HepG2 (cell line): ENCODE results near the gene SAPCD1. TPM values are rescaled to one million over a fixed set of nuclear protein-coding genes. Genes with fewer than 3 reads are reported as not detected.

ENCODE experiments used
- ATAC-seq: fragments of 200-7000 bp; cut with Tn5 transposase; 3 replicates; pipeline ENCODE4 v1.9.1; 2020; ENCODE audit warnings: mild to moderate bottlenecking, moderate library complexity
- BruUV-seq: library from RNA; stranded (reverse); fragments of 400-500 nt; replicated peaks from 2 replicates; lab custom pipeline; 2021; lab: Mats Ljungman, UMichigan
- CTCF ChIA-PET: fragments of 300-600 bp; formaldehyde crosslinking; extraction: SDS; loops from one replicate; lab custom pipeline; 2021; ENCODE audit warnings: low total read pairs, inconsistent platforms, low intra/inter-chr PET ratio; lab: Yijun Ruan, JAX
- POLR2A ChIA-PET: fragments of 350-600 bp; sonication (Branson Sonifier 250); formaldehyde crosslinking; loops from one replicate; lab custom pipeline; 2020; ENCODE audit warnings: antibody characterized with exemption, inconsistent platforms; lab: Yijun Ruan, JAX
- DNase-seq: peaks from one replicate; pipeline ENCODE4 v3.0.0-alpha.2; 2015; ENCODE audit warnings: low spot score
- FAIRE-seq: peaks from 3 replicates; lab custom pipeline; 2011; peaks lifted over from hg19 to GRCh38; lab: Jason Lieb, UNC
- H2AFZ ChIP-seq: one replicate; pipeline ENCODE4 v1.6.1; 2011; ENCODE audit warnings: low read length, inconsistent platforms
- H3K27ac ChIP-seq: fragments of 300-600 bp; 3 replicates; pipeline ENCODE4 v1.8.0; 2011; ENCODE audit warnings: mixed run types, mild to moderate bottlenecking, mixed read lengths, low read length, inconsistent platforms; ENCODE audit not compliant: insufficient read depth; ENCODE audit errors: extremely low read length
- H3K27me3 ChIP-seq, 2 experiments: fragments of 200-600 bp in 1 of 2; 2 replicates in 1 of 2; 3 replicates in 1 of 2; pipeline versions ENCODE4 v1.6.0 to v1.8.0; 2011; ENCODE audit warnings: low read length in 2 of 2, mild to moderate bottlenecking in 2 of 2, moderate library complexity in 2 of 2, inconsistent platforms in 1 of 2; ENCODE audit not compliant: insufficient read depth in 2 of 2, control insufficient read depth in 1 of 2
- H3K36me3 ChIP-seq, 2 experiments: fragments of 200-600 bp in 1 of 2; replicated peaks in 1 of 2; 2 replicates in 1 of 2; 3 replicates in 1 of 2; pipeline versions ENCODE4 v1.5.1 to v1.8.0; 2011; ENCODE audit warnings: low read length in 2 of 2, inconsistent platforms in 1 of 2; ENCODE audit not compliant: insufficient read depth in 2 of 2, control insufficient read depth in 1 of 2
- H3K4me1 ChIP-seq: 2 replicates; pipeline ENCODE4 v1.5.1; 2012; ENCODE audit warnings: low read length, inconsistent platforms; ENCODE audit not compliant: insufficient read depth
- H3K4me2 ChIP-seq: 2 replicates; pipeline ENCODE4 v1.6.0; 2011; ENCODE audit warnings: low read depth, low read length, inconsistent platforms
- H3K4me3 ChIP-seq, 3 experiments: fragments of 200-600 bp in 1 of 3; sonication (generic), shearing (Covaris generic) in 1 of 3; replicated peaks in 1 of 3; 2 replicates each; pipeline ENCODE4 v1.5.1; 2011 to 2016; ENCODE audit warnings: low read length in 3 of 3, inconsistent platforms in 2 of 3, low read depth in 2 of 3, mild to moderate bottlenecking in 2 of 3, control low read depth in 1 of 3, mixed read lengths in 1 of 3; ENCODE audit not compliant: insufficient read depth in 1 of 3
- H3K79me2 ChIP-seq: one replicate; pipeline ENCODE4 v1.6.1; 2011; ENCODE audit warnings: low read length, inconsistent platforms; ENCODE audit not compliant: insufficient read depth
- H3K9ac ChIP-seq: 2 replicates; pipeline ENCODE4 v1.6.0; 2011; ENCODE audit warnings: mild to moderate bottlenecking, low read depth, low read length, inconsistent platforms; ENCODE audit not compliant: insufficient read depth
- H3K9me3 ChIP-seq: 2 replicates; pipeline ENCODE4 v1.5.1; 2012; ENCODE audit warnings: mild to moderate bottlenecking, low read length
- H4K20me1 ChIP-seq: 2 replicates; pipeline ENCODE4 v1.6.0; 2011; ENCODE audit warnings: inconsistent platforms, mild to moderate bottlenecking, low read length, moderate library complexity; ENCODE audit not compliant: insufficient read depth
- FIP1L1 ChIP-seq: fragments of 200-400 bp; formaldehyde crosslinking; IDR thresholded peaks from 2 replicates; pipeline ENCODE4 v1.6.1; 2018; ENCODE audit warnings: low read depth, mild to moderate bottlenecking, low read length, moderate library complexity, borderline replicate concordance; ENCODE audit not compliant: insufficient read depth
- KMT2B ChIP-seq: IDR thresholded peaks from 2 replicates; pipeline ENCODE4 v1.6.1; 2016; ENCODE audit warnings: missing genetic modification reagents, missing compliant biosample characterization
- MEIS2 ChIP-seq: sonication (generic); formaldehyde crosslinking; IDR thresholded peaks from 2 replicates; pipeline ENCODE4 v1.9.0; 2021; ENCODE audit warnings: mild to moderate bottlenecking, missing genetic modification reagents
- MNT ChIP-seq: fragments of 450-650 bp; IDR thresholded peaks from 2 replicates; pipeline ENCODE4 v1.6.1; 2016
- MTA3 ChIP-seq: sonication (generic); formaldehyde crosslinking; IDR thresholded peaks from 2 replicates; pipeline ENCODE4 v1.4.0; 2020; ENCODE audit warnings: missing genetic modification reagents
- NFYB ChIP-seq: sonication (generic); formaldehyde crosslinking; IDR thresholded peaks from 2 replicates; pipeline ENCODE4 v1.4.0; 2020; ENCODE audit warnings: missing genetic modification reagents
- NONO ChIP-seq, 2 experiments: fragments of 450-650 bp in 1 of 2; sonication (generic) in 1 of 2; formaldehyde crosslinking in 1 of 2; IDR thresholded peaks in 1 of 2; conservative IDR thresholded peaks in 1 of 2; 2 replicates each; pipeline versions ENCODE4 v1.6.1 to v1.8.0; 2017 to 2022; ENCODE audit warnings: mild to moderate bottlenecking in 1 of 2, missing genetic modification reagents in 1 of 2, moderate library complexity in 1 of 2
- RARA ChIP-seq: IDR thresholded peaks from 2 replicates; pipeline ENCODE4 v1.6.1; 2016; ENCODE audit warnings: missing genetic modification reagents, missing compliant biosample characterization
- SMAD3 ChIP-seq: sonication (generic); formaldehyde crosslinking; IDR thresholded peaks from 2 replicates; pipeline ENCODE4 v1.4.0; 2020; ENCODE audit warnings: missing genetic modification reagents
- SRY ChIP-seq: sonication (generic); formaldehyde crosslinking; IDR thresholded peaks from 2 replicates; pipeline ENCODE4 v1.8.0; 2022; ENCODE audit warnings: mild to moderate bottlenecking, missing genetic modification reagents
- TEF ChIP-seq: sonication (generic); formaldehyde crosslinking; IDR thresholded peaks from 2 replicates; pipeline ENCODE4 v1.5.0; 2020; ENCODE audit warnings: missing genetic modification reagents
- TMF1 ChIP-seq: sonication (generic); formaldehyde crosslinking; IDR thresholded peaks from 2 replicates; pipeline ENCODE4 v1.8.1; 2022; ENCODE audit warnings: low read depth, missing genetic modification reagents
- ZFP36L1 ChIP-seq: sonication (generic); formaldehyde crosslinking; IDR thresholded peaks from 2 replicates; pipeline ENCODE4 v1.8.0; 2022; ENCODE audit warnings: mild to moderate bottlenecking, missing genetic modification reagents, moderate library complexity
- ZNF253 ChIP-seq: sonication (generic); formaldehyde crosslinking; IDR thresholded peaks from 2 replicates; pipeline ENCODE4 v1.8.0; 2022; ENCODE audit warnings: mild to moderate bottlenecking, missing genetic modification reagents, borderline replicate concordance
- ZNF343 ChIP-seq: sonication (generic); formaldehyde crosslinking; IDR thresholded peaks from 2 replicates; pipeline ENCODE4 v1.4.0; 2020; ENCODE audit warnings: mild to moderate bottlenecking, missing genetic modification reagents
- ZNF350 ChIP-seq: sonication (generic); formaldehyde crosslinking; IDR thresholded peaks from 2 replicates; pipeline ENCODE4 v1.4.0; 2020; ENCODE audit warnings: mild to moderate bottlenecking, low read depth, missing genetic modification reagents, borderline replicate concordance
- ZNF556 ChIP-seq: sonication (generic); formaldehyde crosslinking; IDR thresholded peaks from 2 replicates; pipeline ENCODE4 v1.4.0; 2020; ENCODE audit warnings: mild to moderate bottlenecking, missing genetic modification reagents, borderline replicate concordance
- ZNF773 ChIP-seq: sonication (generic); formaldehyde crosslinking; IDR thresholded peaks from 2 replicates; pipeline ENCODE4 v1.4.0; 2020; ENCODE audit warnings: missing genetic modification reagents, borderline replicate concordance
- ZSCAN21 ChIP-seq: sonication (generic); formaldehyde crosslinking; IDR thresholded peaks from 2 replicates; pipeline ENCODE4 v1.8.0; 2022; ENCODE audit warnings: mild to moderate bottlenecking, missing genetic modification reagents, moderate library complexity, borderline replicate concordance
- WGBS: methylation state at CpG from one replicate; pipeline ENCODE4 v1.1.6; 2017; ENCODE audit warnings: low lambda C conversion rate; 5-methylcytosine and 5-hydroxymethylcytosine counted together
- in situ Hi-C: cut with HindIII; loops from 2 replicates; pipeline ENCODE4 v1.10.0; 2017; ENCODE audit warnings: low pct_unique_long_range_greater_than_20kb; ENCODE audit not compliant: extremely low pct_ligation_motif_present
- intact Hi-C: fragments of 100-400 bp; cut with micrococcal nuclease; formaldehyde crosslinking; loops from one replicate; pipeline ENCODE4 v1.10.0; 2022; ENCODE audit not compliant: unreplicated experiment
- polyA plus RNA-seq, 8 experiments: library from polyadenylated mRNA; depleted of rRNA in 3 of 8; stranded (reverse) in 7 of 8; unstranded in 1 of 8; fragments of >200 nt; fragmentation: Illumina TruSeq in 4 of 8; extraction: Trizol in 4 of 8; gene quantifications; 2 replicates each; pipeline versions ENCODE4 v1.2.1 to v1.2.3, GENCODE V29; 2011 to 2016; ENCODE audit warnings: low read depth in 4 of 8, missing spikeins in 1 of 8, mixed read lengths in 1 of 8; ENCODE audit not compliant: insufficient read depth in 1 of 8
- total RNA-seq, 5 experiments: library from RNA; depleted of rRNA; stranded (reverse); fragments of >200 nt; fragmentation: Illumina TruSeq; extraction: Trizol; gene quantifications; 2 replicates each; pipeline ENCODE4 v1.2.3, GENCODE V29; 2016; ENCODE audit warnings: low read depth in 1 of 5
- TF ChIP-seq, protein P1 (sequence below): sonication (generic); formaldehyde crosslinking; IDR thresholded peaks from 2 replicates; pipeline ENCODE4 v1.5.1; 2020; ENCODE audit warnings: mild to moderate bottlenecking, missing genetic modification reagents

The SAPCD1 gene
- total and polyA plus RNA-seq, 2 of the 13 experiments (the other 11 are each of a cell fraction or from before 2014, with no cell fraction given): 2.5 to 3.9 TPM

DNA sequence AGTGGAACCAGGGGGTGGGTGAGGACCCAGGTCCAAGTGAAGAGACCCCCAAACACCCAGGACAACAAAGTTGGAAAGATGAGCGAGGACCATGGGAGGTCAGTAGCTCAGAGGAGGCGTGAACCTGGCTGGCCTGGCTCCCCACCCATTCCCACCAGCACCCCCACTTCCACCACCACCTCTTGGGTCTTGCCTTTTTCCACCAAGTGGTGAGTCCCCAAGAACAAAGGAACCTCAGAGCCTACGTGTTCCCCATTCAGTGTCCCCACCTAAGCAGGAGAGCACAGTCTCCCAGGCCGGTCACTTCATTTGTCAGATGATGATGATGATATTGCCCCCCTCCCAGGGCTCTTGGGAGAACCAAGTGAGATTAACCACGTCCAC lies 15.2 kb downstream of the SAPCD1 start:
- no peaks in the 10 kb centered on the region for H3K79me2 ChIP-seq
- POLR2A ChIA-PET: interaction anchor here (0.9 to 8.2 kb wide), 28 partner anchors 8 to 236 kb away, joined by 3 to 66 read pairs (median 6); partner anchors contain the start of genes ABHD16A, BAG6, C6orf47 and CFB
- no peak for ATAC-seq
- no peaks in the 10 kb centered on the region for H3K9me3 ChIP-seq
- CTCF ChIA-PET: no interaction called here
- no peak for FAIRE-seq
- H2AFZ ChIP-seq: no peak overlapping the region
- no peaks in the 10 kb centered on the region for H3K27me3 ChIP-seq
- H4K20me1 ChIP-seq: no peaks in the 10 kb centered on the region
- H3K4me2 ChIP-seq: peak overlapping the region; percentile 88
- TSS peak; percentile 60 for BruUV-seq
- H3K4me3 ChIP-seq: peak overlapping the region in 1 of 3 experiments; percentile 72; a peak in 1 of 6 replicates
- H3K27ac ChIP-seq: peak overlapping the region; percentile 70
- peaks cover 55% of the 10 kb centered on the region for H3K4me1 ChIP-seq
- WGBS: 97% methylated on average over 5 of the region's 5 CpGs
- in situ Hi-C loops (no loop called here), intact Hi-C loops (loop anchor here (10.0 kb wide), 1 partner anchor 147 kb away; the partner anchor contains the start of gene C2)
- H3K36me3 ChIP-seq: peaks cover 27 to 32% of the 10 kb centered on the region in 2 experiments
- DNase-seq: no peak
- peak overlapping the region; percentile 62; the same call in 1 of the 2 replicates for H3K9ac ChIP-seq
- TF ChIP-seq ZSCAN21 (0 out of 2 replicates have a peak, but pooled peaks have one; percentile 37), ZNF773 (CRISPR knock-in tag) (no peak), NFYB (no peak), ZNF350 (CRISPR knock-in tag) (no peak), ZNF556 (0 out of 2 replicates have a peak, but pooled peaks have one; percentile 2), ZNF343 (CRISPR knock-in tag) (peak; percentile 50; the same call in 1 of the 2 replicates), KMT2B (CRISPR knock-in tag) (no peak), RARA (CRISPR knock-in tag) (no peak), ZFP36L1 (no peak), MTA3 (CRISPR knock-in tag) (no peak), SRY (no peak), TEF (CRISPR knock-in tag) (no peak), SMAD3 (CRISPR knock-in tag) (no peak), TMF1 (CRISPR knock-in tag) (0 out of 2 replicates have a peak, but pooled peaks have one; percentile 24), NONO (IDR thresholded peaks at IDR 0.05) (no peak), NONO (CRISPR knock-in tag; conservative IDR thresholded peaks at IDR 0.05) (no peak), MNT (no peak), FIP1L1 (no peak), MEIS2 (CRISPR knock-in tag) (no peak), ZNF253 (CRISPR knock-in tag) (0 out of 2 replicates have a peak, but pooled peaks have one; percentile 29)
- TF ChIP-seq, protein P1, sequence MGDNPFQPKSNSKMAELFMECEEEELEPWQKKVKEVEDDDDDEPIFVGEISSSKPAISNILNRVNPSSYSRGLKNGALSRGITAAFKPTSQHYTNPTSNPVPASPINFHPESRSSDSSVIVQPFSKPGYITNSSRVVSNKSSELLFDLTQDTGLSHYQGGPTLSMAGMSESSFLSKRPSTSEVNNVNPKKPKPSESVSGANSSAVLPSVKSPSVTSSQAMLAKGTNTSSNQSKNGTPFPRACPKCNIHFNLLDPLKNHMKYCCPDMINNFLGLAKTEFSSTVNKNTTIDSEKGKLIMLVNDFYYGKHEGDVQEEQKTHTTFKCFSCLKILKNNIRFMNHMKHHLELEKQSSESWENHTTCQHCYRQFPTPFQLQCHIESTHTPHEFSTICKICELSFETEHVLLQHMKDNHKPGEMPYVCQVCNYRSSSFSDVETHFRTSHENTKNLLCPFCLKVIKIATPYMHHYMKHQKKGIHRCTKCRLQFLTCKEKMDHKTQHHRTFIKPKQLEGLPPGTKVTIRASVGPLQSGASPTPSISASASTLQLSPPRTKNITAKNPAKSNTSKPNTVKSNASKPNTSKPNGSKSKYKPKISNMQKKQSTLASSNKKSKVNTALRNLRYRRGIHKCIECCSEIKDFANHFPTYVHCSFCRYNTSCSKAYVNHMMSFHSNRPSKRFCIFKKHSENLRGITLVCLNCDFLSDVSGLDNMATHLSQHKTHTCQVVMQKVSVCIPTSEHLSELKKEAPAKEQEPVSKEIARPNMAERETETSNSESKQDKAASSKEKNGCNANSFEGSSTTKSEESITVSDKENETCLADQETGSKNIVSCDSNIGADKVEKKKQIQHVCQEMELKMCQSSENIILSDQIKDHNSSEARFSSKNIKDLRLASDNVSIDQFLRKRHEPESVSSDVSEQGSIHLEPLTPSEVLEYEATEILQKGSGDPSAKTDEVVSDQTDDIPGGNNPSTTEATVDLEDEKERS (CRISPR knock-in tag): peak; percentile 49; the same call in 1 of the 2 replicates
